ENCODE data around the gene CACNB2.

- TF ChIP-seq SPI1 (IDR thresholded peaks at IDR 0.05; ENCODE audit: low read depth, low read length) (no peak), POLR2A (IDR thresholded peaks at IDR 0.05; ENCODE audit: low read depth, low read length) (no peak)
These were observed 422.9 kb downstream of the CACNB2 start for GRCh38 chr10:18563003-18563726.
